NB4 (cell line): Measurements from ENCODE around the gene HOXA4.

Source experiments
- CTCF ChIP-seq: IDR thresholded peaks from one replicate; pipeline ENCODE4 v1.5.1; 2012; ENCODE audit warnings: low read depth, low read length
- POLR2A ChIP-seq: IDR thresholded peaks from 2 replicates; pipeline ENCODE4 v1.6.1; 2011; ENCODE audit warnings: mild to moderate bottlenecking; ENCODE audit not compliant: insufficient read length; ENCODE audit errors: extremely low read depth

- TF ChIP-seq CTCF (no peak), POLR2A (no peak)
Measured at GRCh38 chr7:27153526-27153925, 23.0 kb upstream of the HOXA4 start.
